Stimulated activated CD8-positive, alpha-beta memory T cell treated with anti-CD3 and anti-CD28 coated beads, Interleukin-12 subunit alpha, Interleukin-12 subunit beta, amount 100 ng/mL, for 4 hours (primary cell): Measurements from ENCODE around the gene TSSC4.

Experiments
- DNase-seq: peaks from one replicate; pipeline ENCODE4 v3.0.0-alpha.2; 2020; ENCODE audit warnings: low read depth

Gene TSSC4

DNA sequence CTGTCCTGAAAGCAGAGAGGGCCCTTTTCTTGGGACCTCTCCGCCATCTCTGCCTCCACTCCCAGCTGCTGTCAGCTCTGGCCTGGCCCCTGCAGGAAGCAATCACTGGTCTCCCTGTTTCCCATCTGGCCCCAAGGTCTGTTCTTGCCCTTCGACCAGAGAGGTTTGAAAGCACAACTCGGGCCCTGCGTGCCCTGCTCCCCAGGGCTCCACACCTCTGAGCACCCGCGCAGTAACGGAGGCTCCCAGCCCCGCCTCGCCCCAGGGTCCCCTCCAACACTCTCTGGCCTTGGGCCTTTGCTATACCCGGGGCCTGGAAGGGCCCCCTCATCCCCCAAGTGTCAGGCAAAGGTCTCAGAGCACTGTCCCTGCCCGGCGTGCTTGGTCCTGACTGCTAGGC, 31.2 kb upstream of the TSSC4 start:
- DNase-seq: no peak

DNA sequence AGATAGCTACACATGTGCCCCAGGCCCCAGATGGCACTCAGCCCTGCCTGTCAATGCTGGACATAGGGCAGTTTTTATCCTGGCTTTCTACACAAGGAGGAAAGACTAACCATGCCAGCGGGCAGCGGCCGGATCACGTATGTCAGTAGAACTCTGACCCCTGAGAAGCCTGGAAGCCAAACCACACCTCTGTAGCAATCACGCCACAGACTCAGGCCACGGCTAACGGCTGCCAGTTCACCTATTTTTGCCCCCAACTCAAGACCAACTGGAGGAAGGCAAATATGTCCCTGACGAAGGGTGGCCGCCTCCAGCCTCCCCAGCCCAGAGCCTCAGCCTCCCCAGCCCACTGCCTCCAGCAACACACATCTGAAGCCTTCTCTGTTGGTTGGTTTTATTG, 30.7 kb upstream of the TSSC4 start:
- DNase-seq: no peak

DNA sequence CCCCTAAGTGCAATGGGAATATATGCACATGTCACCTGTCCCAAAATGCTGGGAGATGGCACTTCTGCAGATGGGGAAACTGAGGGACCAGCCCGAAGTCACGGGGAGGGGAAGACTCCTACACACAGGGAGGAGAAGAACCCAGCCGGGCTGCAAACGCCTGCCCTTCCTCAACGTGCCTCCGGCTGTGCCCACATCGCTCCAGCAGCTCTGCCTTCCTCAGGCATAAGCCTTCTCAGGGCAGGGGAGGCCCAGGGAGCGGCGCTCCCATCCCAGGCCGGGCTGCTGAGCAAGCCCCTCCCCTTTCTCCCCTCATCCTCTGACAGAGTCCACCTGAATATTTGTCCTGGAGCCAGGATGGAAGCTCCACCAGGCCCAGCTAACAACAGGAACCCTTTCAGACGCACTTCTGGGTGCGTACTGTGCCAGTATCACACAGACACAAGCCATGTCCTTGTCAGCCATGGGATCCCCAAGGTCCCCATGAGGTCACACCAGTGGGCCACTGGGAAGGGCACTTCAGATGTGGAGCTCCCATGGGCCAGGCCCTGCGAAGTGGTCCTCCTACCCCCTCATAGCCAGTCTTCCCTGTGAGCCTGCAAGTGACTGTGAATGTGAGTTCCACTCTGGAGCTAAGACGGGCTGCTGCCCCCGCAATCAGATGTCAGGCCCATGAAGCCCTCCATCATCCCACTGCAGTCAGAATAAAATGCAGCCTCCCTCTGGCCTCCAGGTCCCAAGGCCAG, 25.9 kb upstream of the TSSC4 start:
- no peak for DNase-seq

DNA sequence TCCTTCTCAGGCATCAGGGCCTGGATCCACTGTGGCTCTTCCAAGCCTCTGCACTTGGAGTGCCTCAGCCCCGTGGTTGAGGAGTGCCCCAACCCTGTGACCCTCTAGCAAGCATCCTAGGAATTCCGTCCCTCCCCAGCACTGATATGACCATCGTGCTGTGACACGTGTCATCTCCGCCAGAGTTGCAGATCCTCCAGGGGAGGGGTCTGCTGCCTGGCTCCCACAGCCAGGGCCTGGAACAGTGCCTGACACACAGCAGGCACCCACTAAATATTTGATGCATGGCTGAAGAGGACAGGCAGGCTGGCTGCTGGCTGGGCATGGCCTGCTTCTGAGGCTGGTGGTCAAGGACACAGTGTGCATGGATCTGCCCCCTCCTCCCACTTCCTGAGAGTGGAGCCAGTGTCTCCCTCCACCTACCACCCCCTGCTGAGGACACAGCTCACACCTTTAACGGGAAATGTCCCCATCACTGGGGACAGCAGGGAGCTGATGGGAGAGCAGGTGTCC, 25.2 kb upstream of the TSSC4 start:
- DNase-seq: no peak

DNA sequence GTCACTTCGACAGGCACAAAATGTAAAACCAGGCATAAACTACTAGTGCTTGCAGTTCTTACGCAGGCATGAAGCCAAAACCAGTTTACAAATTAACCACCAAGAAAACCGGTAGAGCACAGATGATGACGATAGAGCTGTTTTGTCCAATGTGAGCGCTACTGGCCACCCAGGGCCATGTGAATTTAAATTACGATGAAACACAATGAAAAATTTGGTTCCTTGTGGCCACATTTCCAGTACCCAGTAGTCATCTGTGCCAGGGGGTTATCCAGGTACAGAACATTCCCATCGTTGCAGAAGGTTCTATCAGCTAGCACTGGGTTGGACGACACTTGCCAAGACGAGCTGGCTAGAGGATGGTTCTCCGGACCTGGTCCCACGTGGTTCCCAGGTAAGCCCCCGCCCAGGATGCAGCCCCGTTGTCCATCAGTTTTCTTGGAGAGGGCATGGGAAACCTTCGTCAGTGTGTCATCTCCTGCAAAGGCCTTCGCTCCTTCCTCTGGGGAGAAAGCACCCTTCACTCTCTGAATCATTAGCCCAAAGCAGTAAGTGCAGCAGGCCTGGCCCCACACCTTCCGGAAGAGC, 24.5 kb upstream of the TSSC4 start:
- DNase-seq: no peak

DNA sequence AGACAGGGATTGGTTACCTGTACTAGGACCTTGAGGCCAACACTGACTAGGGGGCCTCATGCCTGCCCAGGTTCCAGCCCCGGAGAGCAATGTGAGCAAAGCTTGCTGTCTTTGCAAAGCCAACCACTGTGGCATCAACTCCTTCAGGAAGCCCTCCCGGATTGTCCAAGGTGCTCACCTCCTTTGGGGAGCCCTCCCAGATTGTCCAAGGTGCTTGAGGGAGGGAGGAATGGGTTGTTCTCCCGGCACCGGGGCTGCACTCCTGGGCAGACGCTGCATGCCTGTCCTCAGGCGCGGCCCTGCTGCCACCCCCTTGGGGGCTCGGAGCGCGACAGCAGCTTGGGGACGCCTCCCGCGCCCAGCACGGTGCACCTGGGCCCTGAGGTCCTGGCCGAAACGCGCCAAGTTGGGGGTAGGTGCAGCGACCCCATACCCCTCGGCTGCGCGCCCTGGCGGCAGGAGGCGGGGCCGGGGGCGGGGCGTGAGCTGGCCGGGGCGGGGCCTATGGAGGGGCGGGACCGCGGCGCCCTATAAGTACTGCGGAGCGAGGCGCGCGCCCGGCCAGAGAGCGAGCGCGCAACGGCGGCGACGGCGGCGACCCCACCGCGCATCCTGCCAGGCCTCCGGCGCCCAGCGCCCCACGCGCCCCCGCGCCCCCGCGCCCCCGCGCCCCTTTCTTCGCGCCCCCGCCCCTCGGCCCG, 23.6 kb upstream of the TSSC4 start, which contains the start of gene CD81:
TSS of gene CD81 (plus strand) at position 560 of the 701 bp plus-strand sequence. CDS start 240 bp downstream, outside the sequence.
- DNase-seq: peak; percentile 47

DNA sequence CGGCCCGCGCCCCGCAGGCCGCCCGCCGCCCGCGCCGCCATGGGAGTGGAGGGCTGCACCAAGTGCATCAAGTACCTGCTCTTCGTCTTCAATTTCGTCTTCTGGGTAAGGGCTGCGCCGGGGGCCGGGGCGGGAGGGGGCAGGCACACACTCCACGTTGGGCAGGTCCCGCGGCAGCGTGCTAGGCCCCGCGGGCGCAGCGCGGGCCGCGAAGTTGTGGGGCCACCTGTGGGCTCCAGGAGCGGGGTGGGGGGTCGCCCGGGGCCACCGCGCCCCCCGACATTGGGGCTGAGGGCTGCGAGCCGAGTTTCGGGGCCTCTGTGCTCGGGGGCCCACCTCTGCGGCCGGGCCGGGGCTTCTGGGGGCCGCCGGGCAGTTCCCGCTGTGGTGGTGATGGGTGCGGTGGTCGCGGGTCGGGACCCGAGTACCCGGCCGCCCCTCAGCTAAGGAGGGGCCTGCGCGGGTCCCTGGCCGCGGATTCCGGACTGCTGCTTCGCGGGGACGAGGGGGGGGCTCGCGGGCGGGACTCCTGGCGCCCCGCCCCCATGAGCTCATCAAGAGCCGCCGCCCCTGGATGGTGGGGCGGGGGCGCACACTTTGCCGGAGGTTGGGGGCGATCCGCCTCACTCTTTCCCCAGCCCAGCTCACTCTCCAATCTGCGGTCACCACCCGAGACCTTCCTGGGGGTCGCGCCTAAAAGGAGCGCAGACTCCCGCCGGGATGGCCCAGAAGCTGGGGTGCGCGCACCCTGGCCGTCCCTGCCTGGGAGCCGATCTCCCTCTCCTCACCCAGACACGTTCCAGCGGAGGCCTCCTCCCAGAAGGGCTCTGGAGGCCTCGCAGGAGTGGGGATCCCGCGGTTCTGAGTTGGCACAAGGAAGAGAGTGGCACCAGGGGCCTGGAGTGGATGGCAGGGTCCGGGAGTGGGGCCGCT, 22.8 kb upstream of the TSSC4 start:
- peak; percentile 54 for DNase-seq

GRCh38 chr11:2378527-2379210, 21.9 kb upstream of the TSSC4 start:
- no peak for DNase-seq

DNA sequence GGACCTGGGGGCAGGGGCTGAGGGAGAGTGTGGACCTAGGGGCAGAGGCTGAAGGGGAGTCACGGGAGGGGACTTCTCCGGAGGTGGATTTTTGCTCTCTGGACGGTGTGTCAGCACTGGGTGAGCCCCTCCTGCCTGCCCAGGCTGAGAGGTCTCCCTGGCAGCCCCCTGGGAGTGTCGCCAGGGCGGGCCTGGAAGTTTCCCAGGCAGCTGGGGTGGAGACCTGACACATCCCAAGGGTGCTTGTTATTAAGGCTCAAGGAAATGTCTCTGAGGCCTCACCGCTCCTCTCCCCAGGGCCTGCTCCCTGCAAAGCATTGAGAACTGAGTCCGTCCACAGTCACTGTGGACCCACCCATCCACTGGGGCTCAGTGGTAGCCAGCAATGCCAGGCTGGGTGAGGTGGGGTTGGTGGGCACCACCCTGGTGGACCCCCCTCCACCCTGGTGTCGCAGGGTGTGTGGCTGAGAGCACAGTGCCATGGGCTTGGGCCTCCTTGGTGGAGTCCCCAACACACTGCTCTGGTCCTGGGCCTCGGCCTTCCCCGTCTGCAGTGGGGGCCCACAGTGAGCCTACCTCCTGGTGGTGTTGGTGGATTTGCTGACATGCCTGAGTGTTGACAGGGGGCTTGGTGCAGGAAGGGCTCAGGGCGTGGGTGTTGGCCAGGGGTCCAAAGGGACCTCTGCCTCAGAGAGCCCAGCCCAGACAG, 20.9 kb upstream of the TSSC4 start:
- DNase-seq: no peak

DNA sequence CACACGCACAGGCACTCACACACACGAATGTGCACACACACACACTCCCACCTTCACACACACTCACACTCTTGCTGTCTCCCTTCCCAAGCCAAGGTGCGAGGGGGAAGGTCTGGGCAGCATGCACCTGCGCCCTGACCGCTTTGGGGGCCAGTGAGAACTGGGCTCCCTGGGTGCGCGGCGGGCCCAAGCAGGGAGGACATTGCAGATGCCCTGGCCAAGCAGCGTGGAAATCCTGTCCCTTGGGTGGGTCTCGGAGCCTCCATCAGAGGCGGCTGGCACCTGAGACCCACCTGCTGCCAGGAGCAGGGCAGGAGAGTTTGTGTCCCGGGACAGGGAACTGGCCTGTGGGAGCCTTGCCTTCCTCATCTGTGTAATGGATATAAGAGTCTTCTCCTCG, 20.2 kb upstream of the TSSC4 start:
- DNase-seq: no peak

DNA sequence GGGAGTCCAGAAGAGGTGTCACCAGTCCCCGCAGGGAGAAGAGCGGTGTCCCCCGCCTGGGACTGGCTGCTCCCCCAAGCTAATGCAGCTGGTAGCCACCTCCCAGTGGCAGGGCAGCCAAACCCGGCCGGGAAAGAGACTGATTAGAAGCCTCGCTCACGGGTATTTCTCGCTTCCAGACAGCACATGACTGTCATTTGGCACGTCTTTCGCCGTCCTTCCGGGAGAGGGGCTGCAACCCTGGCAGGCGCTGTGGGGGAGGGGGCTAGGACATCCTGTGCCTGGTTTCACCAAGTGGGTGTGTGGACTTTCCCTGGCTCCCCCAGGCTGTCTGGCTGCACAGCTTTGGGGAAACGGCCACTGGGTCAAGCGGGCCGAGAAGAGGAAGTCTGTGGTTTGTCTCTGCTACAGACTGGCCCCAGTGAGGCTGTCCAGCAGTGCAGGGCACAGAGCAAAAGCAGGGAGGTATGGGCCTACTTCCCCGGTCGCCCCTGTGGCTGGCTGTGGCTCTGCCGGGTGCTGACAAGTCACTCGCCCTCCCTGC, 19.7 kb upstream of the TSSC4 start:
- DNase-seq: no peak

GRCh38 chr11:2381494-2382128, 18.9 kb upstream of the TSSC4 start:
- DNase-seq: no peak

GRCh38 chr11:2382129-2382517, 18.4 kb upstream of the TSSC4 start:
- DNase-seq: no peak

DNA sequence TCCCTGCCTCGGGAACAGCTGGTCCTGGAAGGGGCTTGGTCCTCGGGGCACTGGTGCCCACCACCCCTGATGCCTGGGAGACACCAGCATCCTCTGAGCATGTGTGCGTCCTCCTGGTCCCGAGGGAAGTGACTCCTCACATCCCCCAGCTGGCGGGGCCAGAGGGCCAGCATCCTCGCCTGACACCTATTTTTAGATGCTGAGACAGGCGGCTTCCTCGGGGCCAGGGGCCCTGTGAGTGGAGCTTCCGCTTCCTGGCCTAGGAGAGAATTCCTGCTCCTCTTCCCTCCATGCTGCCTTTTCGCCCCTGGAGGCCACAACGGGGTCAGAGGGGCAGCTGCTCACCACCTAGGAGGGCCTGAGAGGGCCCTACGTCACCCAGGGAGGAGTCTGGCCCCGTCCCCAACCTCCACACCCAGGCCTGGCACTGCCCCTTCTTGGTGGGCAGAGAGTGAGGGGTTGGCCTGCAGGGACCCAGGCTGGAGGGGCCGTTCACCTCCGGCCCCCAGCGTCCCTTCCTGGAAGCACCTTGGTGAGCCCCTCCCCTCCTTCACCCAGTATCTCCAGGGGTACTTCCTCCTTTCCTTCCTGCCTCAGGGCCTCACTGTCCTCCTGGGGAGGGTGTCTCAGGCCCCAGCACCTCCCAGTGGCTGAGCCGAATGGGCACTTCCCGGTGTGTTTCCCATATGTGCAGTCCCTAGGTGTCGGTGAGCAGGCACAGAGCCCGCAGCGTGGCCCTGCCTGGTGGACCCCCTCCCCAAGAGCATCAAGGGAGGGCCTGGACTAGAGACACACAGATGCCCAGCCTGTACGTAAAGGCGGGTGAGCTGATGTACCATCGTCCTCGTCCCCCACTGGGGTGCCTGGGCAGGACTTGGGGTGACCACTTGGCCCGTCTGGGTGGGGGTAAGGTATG, 17.4 kb upstream of the TSSC4 start:
- no peak for DNase-seq

DNA sequence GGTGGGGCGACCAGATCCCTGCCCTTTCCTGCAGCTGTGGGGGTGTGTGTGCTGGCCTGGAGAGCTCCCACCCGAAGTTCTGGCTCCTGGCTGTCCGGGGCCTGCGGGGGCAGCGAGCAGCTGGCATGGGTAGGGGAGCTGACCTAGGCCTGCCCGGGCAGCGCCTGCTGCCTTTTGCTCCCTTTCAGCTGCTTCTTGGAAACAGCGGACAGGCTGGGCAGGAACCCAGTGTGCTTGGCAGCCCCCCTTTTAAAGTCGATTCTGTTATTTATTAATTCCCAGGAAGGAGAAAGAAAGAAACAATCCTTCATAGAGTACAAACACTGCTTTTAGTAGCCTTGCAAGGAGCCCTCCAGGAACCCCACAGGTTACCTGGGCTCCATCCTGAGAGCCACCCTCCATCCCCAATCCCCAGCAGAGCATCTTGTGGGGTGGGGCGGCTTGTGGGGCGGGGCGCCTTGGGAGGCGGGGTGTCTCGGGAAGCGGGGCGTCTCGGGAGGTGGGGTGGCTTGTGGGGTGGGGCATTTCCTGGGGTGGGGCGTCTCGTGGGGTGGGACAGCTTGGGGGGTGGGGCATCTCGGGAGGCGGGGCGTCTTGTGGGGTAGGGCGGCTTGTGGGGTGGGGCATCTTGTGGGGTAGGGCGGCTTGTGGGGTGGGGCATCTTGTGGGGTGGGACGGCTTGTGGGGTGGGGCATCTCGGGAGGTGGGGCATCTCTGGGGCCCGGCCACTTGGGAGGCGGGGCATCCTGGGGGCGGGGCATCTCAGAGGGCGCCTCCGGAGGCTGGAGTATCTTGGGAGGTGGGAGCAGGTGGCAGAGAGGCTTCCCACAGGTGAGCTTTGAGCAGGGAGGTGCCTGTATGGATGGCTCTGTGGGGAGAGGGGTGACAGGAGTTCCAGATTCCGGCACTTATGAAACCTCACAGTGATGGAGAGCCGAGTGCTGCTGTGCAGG, 16.4 kb upstream of the TSSC4 start:
- no peak for DNase-seq

- no peak for DNase-seq
These were observed 15.1 kb upstream of the TSSC4 start for GRCh38 chr11:2385156-2386151.
